Middle frontal gyrus (tissue), 1 donor: ENCODE measurements around the gene ZDHHC11.

Experiments
- DNase-seq: peaks from one replicate; pipeline ENCODE4 v3.0.0-alpha.2; 2015; ENCODE audit warnings: low spot score; ENCODE audit errors: extremely low spot score

ZDHHC11 gene, protein sequence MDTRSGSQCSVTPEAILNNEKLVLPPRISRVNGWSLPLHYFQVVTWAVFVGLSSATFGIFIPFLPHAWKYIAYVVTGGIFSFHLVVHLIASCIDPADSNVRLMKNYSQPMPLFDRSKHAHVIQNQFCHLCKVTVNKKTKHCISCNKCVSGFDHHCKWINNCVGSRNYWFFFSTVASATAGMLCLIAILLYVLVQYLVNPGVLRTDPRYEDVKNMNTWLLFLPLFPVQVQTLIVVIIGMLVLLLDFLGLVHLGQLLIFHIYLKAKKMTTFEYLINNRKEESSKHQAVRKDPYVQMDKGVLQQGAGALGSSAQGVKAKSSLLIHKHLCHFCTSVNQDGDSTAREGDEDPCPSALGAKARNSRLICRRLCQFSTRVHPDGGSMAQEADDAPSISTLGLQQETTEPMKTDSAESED

DNA sequence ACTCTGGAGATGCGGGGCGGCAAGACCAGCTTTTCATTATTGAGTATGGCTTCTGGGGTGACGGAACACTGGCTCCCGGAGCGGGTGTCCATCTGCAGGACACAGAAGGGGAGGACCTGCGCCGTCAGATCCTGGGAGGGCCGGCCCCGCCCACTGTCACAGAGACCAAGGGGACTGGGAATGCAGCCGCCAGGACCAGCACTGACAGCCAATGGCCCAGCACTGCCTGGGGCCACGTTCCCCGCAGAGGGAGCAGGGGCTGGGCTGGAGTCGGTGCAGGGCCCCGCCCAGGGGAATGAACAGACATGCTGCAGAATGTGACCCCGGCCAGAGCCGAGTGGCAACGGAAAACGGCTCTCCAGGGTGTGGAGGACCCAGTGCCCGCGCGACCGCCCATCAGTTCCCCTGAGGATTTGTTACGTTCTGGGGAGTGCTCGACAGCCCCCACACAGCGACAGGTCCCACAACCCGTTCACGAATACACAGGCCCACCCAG is at the start of gene ZDHHC11:
ZDHHC11 (minus strand) TSS at position 476 of the 496 bp plus-strand sequence; CDS start at position 92, 384 bp downstream.
- DNase-seq: no peak

DNA sequence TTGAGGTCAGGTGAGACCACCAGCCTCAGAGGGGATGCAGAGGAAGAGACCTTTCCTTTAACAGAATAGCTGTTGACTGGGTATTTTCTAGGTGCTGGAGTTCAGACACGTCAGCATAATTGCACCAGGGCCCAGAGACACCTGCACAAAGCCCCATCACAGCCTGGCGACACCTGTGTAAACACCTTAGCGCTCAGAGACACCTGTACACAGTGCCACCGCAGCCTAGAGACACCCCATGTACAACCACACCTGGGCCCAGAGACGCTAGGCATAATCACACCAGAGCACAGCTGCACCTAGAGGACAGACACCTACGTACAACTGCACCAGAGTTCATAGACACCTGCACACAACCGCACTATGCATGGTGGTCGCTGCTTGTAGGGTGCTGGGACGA is 42.9 kb upstream of the ZDHHC11 start:
- DNase-seq: no peak

DNA sequence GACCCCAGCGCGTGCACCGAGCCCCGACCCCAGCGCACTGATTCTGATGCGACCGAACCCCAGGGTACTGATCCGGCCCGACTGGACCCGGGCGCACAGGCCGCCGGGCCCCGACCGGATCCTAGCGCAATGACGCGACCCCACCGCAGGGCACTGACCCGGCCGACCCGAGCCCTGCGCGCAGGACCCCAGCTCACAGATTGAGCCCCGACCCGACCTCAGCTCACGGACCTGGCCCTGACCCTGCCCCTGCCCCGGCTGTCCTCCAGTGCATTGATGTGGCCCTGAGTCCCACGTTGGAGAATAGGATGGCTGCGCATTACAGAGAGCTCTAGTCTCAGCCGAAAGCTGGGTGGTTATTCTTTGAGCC is 42.3 kb upstream of the ZDHHC11 start:
- DNase-seq: no peak

DNA sequence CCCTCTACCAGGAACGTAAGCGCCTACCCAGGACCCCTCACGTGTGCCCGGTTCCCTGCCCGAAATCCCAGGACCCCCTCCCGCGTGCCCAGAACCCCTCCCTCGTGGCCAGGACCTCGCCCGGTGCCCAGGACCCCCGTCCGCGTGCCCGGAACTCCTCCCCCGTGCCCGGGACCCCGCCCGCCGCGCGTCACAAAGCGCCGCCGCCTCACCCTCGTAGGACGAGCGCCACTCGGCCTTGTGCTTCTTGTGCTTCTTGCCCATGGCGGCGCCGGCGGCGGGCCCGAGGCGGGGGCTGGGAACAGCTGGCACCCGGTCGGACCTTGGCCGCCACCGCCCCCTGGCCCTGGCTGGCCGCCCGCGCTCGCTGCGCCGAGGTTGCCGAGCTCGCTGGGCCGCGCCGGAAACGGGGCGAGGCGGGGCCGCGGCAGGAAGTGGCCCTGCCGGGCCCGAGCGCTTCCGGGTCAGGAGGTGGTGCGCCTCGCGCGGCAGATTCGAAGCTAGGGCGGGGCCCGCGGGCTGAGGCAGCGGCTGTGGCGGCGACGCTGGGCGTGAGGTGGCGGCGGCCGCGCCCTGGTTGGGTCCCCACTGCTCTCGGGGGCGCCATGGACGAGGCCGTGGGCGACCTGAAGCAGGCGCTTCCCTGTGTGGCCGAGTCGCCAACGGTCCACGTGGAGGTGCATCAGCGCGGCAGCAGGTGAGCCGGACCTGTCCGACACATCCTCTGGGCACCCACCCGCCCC is 41.8 kb upstream of the ZDHHC11 start, which contains the start of the genes BRD9 and TRIP13:
BRD9 (minus strand) TSS at position 408 of the 743 bp plus-strand sequence; CDS start at position 264, 144 bp downstream.
TRIP13 (plus strand) TSS at position 491 of the 743 bp plus-strand sequence; CDS start at position 606, 115 bp downstream.
- DNase-seq: peak; percentile 74

DNA sequence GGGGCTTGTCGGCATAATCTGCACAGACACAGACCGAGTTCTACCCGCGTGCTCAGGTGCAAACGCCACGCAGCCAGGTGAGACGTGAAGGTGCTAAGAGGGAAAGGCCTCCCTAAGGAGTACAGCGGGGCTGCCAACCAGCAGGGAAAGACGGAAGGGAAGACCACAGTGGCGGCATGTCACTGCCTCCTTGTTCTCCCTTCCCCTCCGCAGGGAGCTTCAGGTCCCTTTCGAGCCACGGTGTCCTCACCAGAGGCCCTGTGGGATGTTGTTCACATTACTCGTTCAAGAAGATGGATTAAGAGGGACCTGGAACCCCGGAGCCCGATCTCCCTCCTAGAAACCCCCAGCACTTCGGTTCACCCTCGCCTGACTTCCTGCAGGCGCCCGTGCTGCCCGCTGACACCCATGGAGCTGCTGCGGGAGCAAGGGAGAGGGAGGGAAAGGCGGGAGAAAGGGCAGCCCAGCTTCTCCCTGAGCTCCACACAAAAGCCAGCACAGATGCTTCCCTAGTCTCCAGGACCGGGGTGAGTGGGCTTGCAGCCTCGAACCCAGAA is 41.1 kb upstream of the ZDHHC11 start:
- no peak for DNase-seq

DNA sequence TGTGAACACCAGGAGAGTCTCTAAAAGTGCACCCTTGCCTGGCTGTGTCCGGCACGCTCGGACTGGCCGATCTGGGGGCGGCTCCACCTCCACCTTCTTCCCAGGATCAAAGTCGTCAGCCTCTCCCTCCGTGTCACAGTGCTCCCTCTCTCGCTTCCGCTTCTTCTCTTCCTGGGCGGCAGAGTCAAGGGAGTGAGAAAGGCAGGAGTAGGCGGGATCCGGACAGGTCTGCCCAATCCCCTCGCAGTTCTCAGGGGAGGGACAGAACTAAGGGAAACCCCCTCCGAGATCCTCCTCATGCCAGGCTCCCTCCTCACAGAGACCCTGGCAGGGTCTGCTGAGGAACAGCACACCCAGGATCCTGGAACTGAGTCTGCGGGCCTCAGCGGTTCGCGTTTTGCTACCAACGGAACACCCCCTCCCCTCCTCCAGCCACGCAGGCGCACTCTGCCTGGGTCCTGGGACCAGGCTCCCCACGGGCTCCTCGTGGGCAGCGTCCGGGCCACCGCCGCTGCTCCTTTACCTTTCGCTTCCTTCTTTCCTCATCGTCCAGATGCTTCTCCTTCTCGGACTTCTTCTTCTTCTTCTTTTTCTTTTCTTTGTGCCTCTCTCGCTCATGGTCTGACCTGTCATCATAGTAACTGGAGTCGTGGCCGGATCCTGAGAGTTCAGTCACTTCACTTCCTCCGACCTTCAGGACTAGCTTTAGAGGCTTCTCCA is 40.5 kb upstream of the ZDHHC11 start:
- DNase-seq: no peak

DNA sequence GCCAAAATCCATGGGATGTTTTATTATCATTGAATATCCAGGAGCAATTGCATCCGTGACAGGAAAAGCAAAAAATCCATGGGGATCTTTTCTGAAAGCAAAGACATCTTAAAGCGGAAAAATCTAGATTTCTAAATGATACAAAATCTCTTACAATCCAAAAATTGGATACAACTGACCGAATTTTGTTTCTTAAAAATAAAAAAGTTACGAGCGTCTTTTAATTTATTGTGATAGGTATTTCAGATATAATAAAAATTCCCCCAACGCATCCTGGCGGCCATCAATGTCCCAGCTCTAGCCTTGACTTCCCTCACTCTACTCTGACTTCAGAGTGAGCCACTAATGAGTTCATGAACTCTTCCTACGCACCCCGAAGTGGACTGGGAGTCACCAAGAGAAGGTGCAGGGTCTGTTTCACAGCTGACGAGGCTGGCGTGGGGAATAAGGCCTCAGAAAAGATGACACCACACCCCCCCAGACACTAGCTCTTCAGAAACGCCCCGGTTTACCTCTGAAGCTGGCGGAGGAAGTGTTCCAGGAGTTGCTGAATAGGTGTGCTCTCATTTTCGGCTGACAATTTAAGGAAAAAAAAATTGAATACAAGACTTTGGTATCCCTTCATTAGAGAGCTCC is 38.4 kb upstream of the ZDHHC11 start:
- DNase-seq: no peak

DNA sequence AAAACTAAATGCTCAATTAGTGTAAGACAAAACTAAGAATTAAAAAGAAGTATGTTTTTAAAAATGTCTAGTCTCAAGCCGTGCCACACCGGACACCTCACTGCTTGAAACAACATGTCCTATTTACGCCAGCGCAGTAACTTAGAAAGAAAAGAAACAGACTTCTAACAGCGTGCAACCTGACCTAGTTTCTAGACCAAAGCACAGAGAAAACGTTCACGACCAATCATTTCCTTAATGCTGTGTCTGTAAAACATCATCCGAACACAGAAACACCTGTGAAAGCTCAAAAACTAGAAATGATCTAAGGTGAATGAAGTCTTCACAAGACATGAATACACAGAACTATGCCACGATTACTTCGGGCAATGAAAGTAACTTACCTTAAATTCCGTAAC is 37.9 kb upstream of the ZDHHC11 start:
- no peak for DNase-seq

DNA sequence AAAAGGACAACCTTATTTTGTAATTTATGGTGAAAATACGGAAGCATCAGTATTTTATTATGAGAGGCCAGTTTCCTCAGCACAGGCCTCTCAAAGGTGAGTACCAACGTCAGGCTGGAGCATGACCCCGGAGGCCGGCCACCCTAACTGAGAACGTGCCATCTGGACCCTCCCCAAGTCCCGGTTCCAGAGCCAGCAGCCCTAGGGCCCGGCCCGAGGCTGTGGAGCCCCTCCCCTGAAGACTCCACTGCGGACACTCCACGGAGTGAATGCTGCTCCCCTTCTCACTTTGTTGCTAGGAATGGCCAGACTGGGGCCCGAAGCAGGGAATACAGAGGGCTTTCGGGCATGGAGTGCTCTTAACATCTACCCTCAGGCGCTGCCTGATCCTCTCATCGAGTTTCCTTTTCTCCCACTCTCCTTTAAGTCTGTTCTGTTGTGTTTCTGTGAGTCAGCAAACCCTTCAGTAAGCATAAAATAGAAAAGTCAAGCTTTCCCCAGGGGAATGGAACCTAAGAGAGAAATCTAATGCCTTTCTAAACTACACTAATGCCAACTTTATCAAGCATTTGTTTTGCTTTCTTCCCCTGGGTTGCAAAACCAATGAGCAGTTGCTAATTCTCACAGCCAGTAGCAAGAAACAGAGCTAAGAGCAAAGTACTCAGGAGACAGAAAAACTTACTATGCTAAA is 37.3 kb upstream of the ZDHHC11 start:
- DNase-seq: no peak

DNA sequence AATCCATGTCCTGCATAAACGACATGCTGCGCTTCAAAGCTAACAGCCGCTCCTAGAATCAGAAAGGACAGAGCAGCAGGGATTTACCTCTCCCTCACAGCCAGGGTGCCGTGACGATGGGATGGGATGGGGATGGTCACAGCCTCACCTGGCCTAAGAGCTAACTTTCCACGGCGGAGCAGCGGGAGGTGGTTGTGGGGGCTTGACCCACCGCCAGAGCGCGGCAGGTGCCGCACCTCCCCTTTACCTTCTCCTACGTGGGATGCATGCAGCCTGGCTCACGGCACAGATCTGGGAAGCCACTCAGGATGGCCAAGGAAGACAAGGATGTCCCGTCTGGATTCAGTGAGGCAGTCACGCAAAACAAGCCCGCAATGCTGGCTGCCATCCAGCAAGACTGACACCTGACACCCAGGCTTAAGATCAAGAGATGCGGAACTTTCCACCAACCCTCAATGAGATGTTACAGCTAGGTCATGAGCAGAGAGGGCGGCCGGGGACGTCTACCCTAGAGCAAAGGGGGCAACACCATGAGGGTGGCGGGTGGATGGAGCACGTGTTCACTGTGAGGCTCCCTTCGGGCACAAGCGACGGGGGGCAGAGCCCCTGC is 36.0 kb upstream of the ZDHHC11 start:
- DNase-seq: no peak

DNA sequence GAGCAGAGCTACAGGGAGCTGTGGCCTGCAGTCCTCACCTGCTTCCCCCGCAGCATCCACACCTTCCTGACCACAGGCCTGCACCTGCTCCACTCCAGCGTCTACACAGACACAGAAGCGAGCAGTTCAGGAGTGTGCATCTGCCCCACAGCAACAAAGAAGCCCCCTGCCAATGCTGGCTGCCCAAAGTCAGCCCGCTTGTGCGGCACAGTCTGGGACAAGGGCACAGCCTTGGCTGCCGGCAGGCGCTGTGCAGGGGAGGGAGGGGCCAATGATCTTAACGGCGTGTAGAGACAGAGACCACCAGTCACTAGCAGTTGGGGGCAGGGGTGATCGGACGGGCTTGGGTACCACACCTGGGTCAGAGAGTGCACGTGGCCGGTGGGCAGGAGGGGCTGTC is 35.2 kb upstream of the ZDHHC11 start:
- no peak for DNase-seq

DNA sequence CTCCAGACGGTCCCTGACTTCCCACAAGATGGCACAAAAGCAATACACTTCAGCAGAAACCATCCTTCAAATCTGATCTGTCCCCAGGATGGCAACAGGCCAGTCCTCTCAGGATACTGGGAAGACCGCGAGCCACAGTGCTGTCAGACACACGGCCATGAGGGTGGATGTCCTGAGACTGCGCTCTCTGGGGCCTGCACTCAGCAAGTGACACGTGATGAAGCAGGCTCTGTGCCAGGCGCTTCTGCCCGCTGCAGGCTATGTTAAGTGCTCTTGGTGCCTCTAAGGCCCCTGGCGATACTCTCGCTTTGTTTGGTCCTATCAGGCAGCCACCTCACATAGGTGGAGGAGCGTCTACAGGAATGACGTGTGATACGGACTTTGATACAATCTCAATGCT is 34.7 kb upstream of the ZDHHC11 start:
- DNase-seq: no peak

DNA sequence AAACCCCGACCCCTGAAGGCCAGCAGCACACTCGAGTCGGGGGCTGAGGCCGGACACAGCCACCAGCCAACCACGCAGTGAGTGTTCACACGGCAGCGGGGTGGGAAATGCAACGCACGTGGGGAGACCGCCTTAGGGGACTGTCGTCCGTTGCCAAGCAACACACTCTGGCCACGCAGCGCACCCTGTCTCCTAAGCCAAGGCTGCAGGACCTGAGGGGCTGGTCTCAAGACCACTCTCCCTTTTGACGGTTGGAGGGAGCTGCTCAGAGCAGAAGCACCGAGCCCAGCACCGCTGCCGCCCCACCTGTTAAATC is 34.3 kb upstream of the ZDHHC11 start:
- no peak for DNase-seq

DNA sequence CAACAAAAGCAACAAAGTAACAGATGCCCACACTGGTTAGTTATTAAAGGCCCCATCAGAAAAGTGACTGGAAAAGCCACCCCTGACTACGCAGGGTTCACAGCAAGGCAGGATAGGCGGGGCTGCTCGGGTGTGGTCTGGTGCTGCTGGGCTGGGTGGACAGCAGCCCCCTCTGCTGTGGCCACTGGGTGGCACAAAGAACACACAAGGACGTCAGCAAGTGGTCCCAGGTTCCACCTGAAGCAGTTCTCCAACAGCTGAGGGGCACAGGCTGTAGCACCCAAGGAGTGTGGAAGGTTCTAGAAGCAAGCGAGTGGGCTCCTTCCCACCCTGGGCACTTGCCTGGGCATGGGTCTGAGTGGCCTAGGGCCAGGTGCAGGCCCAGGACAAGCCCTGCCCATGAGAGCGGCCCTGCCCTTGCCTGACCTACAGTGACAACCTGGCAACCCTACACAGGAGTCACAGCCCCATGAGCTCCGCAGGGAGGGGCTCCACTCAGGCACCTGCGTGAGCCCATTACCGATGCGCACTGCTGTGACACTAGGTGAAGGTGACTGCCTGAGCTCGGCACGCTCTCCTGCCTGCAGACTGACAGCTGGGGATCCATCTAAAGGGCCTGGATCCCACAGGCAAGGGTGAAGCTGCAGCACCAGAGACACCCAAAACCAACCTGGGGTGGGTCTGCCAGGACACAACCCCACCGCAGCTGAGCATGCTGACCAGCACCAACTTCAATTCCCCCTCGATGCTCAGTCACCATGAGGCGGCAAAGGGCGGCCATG is 33.8 kb upstream of the ZDHHC11 start:
- DNase-seq: no peak

DNA sequence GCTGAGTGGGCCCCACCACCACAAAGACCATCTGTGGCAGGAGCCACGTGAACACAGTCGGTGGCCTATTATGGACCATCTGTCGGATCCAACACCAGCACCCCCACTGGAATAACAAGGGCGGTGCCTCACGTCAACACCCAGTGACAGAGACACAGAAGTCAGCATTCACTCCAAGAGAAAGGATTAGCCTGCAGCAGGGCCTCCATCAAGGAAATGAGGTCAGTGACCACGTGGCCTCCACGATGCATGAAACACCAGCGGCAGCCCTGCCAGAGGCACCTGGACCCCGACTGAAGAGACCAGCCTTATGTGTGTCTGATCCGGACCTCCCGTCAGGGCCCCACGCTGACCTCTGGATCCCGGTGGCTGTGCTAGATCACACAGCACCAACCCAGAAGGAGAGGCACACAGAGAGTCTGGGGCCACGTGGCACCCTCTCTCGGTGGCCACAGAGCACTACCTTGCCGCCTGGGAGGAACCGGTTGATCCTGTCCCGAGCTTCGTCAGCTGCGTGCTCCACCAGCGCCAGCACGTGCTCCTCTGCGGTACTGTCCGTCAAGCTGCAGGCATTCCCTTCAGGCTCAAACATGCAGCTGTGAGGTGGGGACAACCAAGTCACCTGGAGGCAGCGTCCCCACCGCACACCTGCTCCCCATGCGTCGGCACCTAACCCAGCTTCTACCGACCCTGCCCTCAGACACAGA is 32.8 kb upstream of the ZDHHC11 start:
- DNase-seq: no peak

DNA sequence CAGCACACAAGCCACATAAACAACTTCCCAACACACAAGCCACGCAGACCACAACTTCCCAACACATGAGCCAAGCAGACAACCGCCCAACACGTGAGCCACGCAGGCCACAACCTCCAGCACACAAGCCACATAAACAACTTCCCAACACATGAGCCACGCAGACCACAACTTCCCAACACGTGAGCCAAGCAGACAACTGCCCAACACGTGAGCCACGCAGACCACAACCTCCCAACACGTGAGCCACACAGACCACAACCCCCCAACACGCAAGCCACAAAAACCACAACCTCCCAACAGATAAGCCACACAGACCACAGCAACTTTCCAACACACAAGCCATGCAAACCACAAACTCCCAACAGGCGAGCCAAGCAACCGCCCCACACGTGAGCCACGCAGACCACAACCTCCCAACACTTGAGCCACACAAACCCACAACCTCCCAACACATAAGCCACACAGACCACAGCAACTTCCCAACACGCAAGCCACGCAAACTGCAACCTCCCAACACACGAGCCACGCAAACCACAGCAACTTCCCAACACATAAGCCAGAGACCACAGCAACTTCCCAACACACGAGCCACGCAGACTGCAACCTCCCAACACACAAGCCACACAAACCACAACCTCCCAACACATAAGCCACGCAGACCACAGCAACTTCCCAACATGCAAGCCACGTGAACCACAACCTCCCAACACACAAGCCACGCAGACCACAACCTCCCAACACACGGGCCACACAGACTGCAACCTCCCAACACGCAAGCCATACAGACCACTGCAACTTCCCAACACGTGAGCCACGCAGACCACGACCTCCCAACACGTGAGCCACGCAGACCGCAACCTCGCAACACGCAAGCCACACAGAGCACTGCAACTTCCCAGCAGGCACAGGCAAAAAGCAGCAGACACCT is 31.7 kb upstream of the ZDHHC11 start:
- DNase-seq: no peak

DNA sequence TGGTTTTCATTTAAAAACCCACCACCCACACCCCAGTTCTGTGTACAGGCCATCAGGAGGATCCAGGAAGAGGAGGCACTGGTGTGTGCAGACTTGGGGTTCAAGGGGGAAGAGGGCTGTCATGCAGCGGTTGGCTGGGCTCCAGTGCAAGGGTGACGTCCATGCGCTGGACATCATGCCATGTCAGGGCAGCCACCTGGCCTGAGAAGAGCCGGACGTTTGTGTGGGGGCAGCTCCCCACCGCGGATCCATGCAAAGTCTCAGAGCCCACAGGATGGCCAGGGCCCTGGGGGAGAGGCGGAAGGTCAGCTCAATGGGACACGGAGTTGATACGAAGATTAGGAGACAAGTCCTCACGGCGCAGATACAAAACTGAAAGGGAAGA is 30.8 kb upstream of the ZDHHC11 start:
- DNase-seq: no peak
